H1 (cell line): Measurements from ENCODE around the gene EPB41L4A. TPM values are rescaled to one million over a fixed set of nuclear protein-coding genes. Genes with fewer than 3 reads are reported as not detected.

Source experiments
- BACH1 ChIP-seq: IDR thresholded peaks from 2 replicates; pipeline ENCODE4 v1.6.1; 2012; ENCODE audit warnings: low read length, improper control_type of control experiment
- CEBPB ChIP-seq: IDR thresholded peaks from 2 replicates; pipeline ENCODE4 v1.6.1; 2012; ENCODE audit warnings: low read depth, low read length
- CHD2 ChIP-seq: IDR thresholded peaks from 2 replicates; pipeline ENCODE4 v1.6.1; 2012; ENCODE audit warnings: low read length, improper control_type of control experiment
- CTCF ChIP-seq, 3 experiments: IDR thresholded peaks; 1 replicate in 2 of 3; 2 replicates in 1 of 3; pipeline versions ENCODE4 v1.5.1 to v1.6.1; 2011; ENCODE audit warnings: low read length in 3 of 3, mild to moderate bottlenecking in 3 of 3, inconsistent platforms in 2 of 3, low read depth in 1 of 3, moderate library complexity in 1 of 3; ENCODE audit not compliant: insufficient read depth in 1 of 3; ENCODE audit errors: control extremely low read depth in 1 of 3
- EGR1 ChIP-seq: IDR thresholded peaks from 2 replicates; pipeline ENCODE4 v1.6.1; 2011; ENCODE audit warnings: low read depth, low read length, borderline replicate concordance
- EP300 ChIP-seq, 2 experiments: IDR thresholded peaks; 1 replicate in 1 of 2; 2 replicates in 1 of 2; pipeline ENCODE4 v1.6.1; 2011 to 2012; ENCODE audit warnings: low read depth in 2 of 2, low read length in 2 of 2, mild to moderate bottlenecking in 2 of 2, borderline replicate concordance in 1 of 2, inconsistent platforms in 1 of 2, moderate library complexity in 1 of 2
- JUND ChIP-seq: IDR thresholded peaks from 2 replicates; pipeline ENCODE4 v1.6.1; 2011; ENCODE audit warnings: mild to moderate bottlenecking, improper control_type of control experiment, low read length
- KDM4A ChIP-seq: IDR thresholded peaks from one replicate; pipeline ENCODE4 v1.7.1; 2012; ENCODE audit warnings: low read depth, mild to moderate bottlenecking, moderate library complexity, low read length, inconsistent platforms; ENCODE audit not compliant: severe bottlenecking
- KDM5A ChIP-seq: fragments of 200-600 bp; IDR thresholded peaks from 2 replicates; pipeline ENCODE4 v1.7.1; 2012; ENCODE audit warnings: mild to moderate bottlenecking, low read length, inconsistent platforms, mixed read lengths
- POLR2A ChIP-seq, 2 experiments: IDR thresholded peaks; 1 replicate in 1 of 2; 2 replicates in 1 of 2; pipeline ENCODE4 v1.6.1; 2011; ENCODE audit warnings: low read depth in 2 of 2, low read length in 2 of 2, mild to moderate bottlenecking in 2 of 2; ENCODE audit errors: control extremely low read depth in 1 of 2
- POLR2AphosphoS5 ChIP-seq: IDR thresholded peaks from 2 replicates; pipeline ENCODE4 v1.6.1; 2011; ENCODE audit warnings: low read depth, low read length
- RBBP5 ChIP-seq: IDR thresholded peaks from 2 replicates; pipeline ENCODE4 v1.7.1; 2012; ENCODE audit warnings: low read depth, mild to moderate bottlenecking, inconsistent platforms, low read length, moderate library complexity, borderline replicate concordance
- RFX5 ChIP-seq: IDR thresholded peaks from 2 replicates; pipeline ENCODE4 v1.6.1; 2011; ENCODE audit warnings: low read depth, low read length, improper control_type of control experiment, borderline replicate concordance
- SAP30 ChIP-seq: fragments of 300-600 bp; sonication (generic); IDR thresholded peaks from 2 replicates; pipeline ENCODE4 v1.7.1; 2012; ENCODE audit warnings: low read length, moderate library complexity, mild to moderate bottlenecking, inconsistent platforms; ENCODE audit not compliant: insufficient read depth, insufficient replicate concordance
- SIRT6 ChIP-seq: IDR thresholded peaks from one replicate; pipeline ENCODE4 v1.7.1; 2012; ENCODE audit warnings: low read length, inconsistent platforms
- SUZ12 ChIP-seq: fragments of 200-600 bp; sonication (generic); IDR thresholded peaks from 2 replicates; pipeline ENCODE4 v1.6.1; 2012; ENCODE audit warnings: mild to moderate bottlenecking, inconsistent platforms, low read length, moderate library complexity, mixed read lengths
- TAF7 ChIP-seq: optimal IDR thresholded peaks from 2 replicates; pipeline ENCODE3; 2011; ENCODE audit warnings: low read depth, mild to moderate bottlenecking, inconsistent platforms, low read length, moderate library complexity, borderline replicate concordance
- TEAD4 ChIP-seq: IDR thresholded peaks from 2 replicates; pipeline ENCODE4 v1.6.1; 2012; ENCODE audit warnings: low read depth, low read length, inconsistent platforms, mixed read lengths
- polyA plus RNA-seq, 7 experiments: library from polyadenylated mRNA; depleted of rRNA in 3 of 7; stranded (reverse) in 5 of 7; unstranded in 2 of 7; fragments of >200 nt in 5 of 7; fragments of 200-250 nt in 2 of 7; gene quantifications; 1 replicate in 5 of 7; 2 replicates in 1 of 7; 4 replicates in 1 of 7; pipeline versions ENCODE4 v1.2.1 to v1.2.3, GENCODE V29; 2011 to 2013; ENCODE audit warnings: missing spikeins in 2 of 7, mixed read lengths in 2 of 7
- total RNA-seq: library from RNA; stranded (reverse); fragmentation: NEBNext Ultra II Directional; extraction: Animal tissue kit (Norgen Biotek cat#: 25700); gene quantifications from 2 replicates; pipeline ENCODE4 v1.2.1, GENCODE V29; 2021

Gene EPB41L4A
- total and polyA plus RNA-seq, 2 of the 8 experiments (the other 6 are each of a cell fraction or from before 2014, with no cell fraction given), result 1.6 to 4.6 TPM

GRCh38 chr5:112160652-112161391 lies 258.3 kb downstream of the EPB41L4A start (continued):
- TF ChIP-seq CTCF (IDR thresholded peaks at IDR 0.05; ENCODE audit: control extremely low read depth in 1 of 3, insufficient read depth in 1 of 3, low read depth in 1 of 3, low read length in 3 of 3) (peak; percentile 94 to 100 (median 100)), JUND (peak; percentile 100), CEBPB (no peak), EP300 (IDR thresholded peaks at IDR 0.05; ENCODE audit: borderline replicate concordance in 1 of 2, low read depth in 2 of 2, low read length in 2 of 2) (peak in 1 of 2 experiments; percentile 100; a peak in 2 of 3 replicates), KDM5A (no peak), CHD2 (peak; percentile 59; the same call in 1 of the 2 replicates), KDM4A (no peak), SAP30 (peak; percentile 86), RBBP5 (peak; percentile 84; the same call in 1 of the 2 replicates), BACH1 (no peak), POLR2A (IDR thresholded peaks at IDR 0.05; ENCODE audit: control extremely low read depth in 1 of 2, low read depth in 2 of 2, low read length in 2 of 2) (peak; percentile 97 to 99), SUZ12 (no peak), POLR2AphosphoS5 (peak; percentile 98), EGR1 (no peak; the same call in 1 of the 2 replicates), RFX5 (no peak), TEAD4 (0 out of 2 replicates have a peak, but pooled peaks have one; percentile 45), SIRT6 (no peak), TAF7 (peak; percentile 99)
